ENCODE results near the gene ADGRD1. TPM values are rescaled to one million over a fixed set of nuclear protein-coding genes. Genes with fewer than 3 reads are reported as not detected.

ADGRD1 gene
- total and polyA plus RNA-seq, 12 donors: 0.87 to 6.0 (median 1.6) TPM

DNA sequence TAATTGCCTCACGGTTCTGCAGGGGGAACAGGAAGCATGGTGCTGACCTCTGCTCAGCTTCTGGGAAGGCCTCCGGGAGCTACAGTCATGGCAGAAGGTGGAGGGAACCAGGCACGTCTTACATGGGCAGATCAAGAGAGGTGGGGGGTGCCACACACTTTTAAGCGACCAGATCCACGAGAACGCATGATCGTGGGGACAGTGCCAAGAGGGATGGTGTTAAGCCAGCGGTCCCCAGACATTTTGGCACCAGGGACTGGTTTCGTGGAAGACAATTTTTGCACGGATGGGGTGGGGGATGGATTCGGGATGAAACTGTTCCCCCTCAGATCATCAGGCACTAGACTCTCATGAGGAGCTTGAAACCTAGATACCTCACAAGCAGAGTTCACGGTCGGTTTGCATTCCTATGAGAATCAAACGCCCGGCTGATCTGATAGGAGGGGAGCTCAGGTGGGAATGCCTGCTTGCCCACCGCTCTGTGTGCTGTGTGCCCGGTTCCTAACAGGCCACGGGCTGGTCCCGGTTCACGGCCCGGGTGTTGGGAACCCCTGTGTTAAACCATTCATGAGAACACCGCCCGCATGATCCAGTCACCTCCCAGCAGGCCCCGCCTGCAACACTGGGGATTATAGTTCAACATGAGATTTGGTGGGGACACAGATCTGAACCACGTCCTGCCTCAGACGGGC lies 96.9 kb downstream of the ADGRD1 start:
- TF ChIP-seq, protein P1, sequence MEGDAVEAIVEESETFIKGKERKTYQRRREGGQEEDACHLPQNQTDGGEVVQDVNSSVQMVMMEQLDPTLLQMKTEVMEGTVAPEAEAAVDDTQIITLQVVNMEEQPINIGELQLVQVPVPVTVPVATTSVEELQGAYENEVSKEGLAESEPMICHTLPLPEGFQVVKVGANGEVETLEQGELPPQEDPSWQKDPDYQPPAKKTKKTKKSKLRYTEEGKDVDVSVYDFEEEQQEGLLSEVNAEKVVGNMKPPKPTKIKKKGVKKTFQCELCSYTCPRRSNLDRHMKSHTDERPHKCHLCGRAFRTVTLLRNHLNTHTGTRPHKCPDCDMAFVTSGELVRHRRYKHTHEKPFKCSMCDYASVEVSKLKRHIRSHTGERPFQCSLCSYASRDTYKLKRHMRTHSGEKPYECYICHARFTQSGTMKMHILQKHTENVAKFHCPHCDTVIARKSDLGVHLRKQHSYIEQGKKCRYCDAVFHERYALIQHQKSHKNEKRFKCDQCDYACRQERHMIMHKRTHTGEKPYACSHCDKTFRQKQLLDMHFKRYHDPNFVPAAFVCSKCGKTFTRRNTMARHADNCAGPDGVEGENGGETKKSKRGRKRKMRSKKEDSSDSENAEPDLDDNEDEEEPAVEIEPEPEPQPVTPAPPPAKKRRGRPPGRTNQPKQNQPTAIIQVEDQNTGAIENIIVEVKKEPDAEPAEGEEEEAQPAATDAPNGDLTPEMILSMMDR (IDR thresholded peaks at IDR 0.05): no peak
- TF ChIP-seq POLR2A (IDR thresholded peaks at IDR 0.05): no peak
- H3K27ac ChIP-seq: no peak overlapping the region
- DNase-seq: no peak
- H3K4me3 ChIP-seq: no peak overlapping the region
- no peaks in the 10 kb centered on the region for H3K36me3 ChIP-seq (replicated peaks in 1 of 2)
- H3K9me3 ChIP-seq (replicated peaks in 1 of 3): no peaks in the 10 kb centered on the region
- no peaks in the 10 kb centered on the region for H3K4me1 ChIP-seq (replicated peaks in 1 of 2)
- 79 to 92% (median 87%) methylated on average over 14 to 26 of the region's 26 CpGs for WGBS, 4 donors
- intact Hi-C loops (cut with DNase I): no loop called here
- H3K27me3 ChIP-seq: no peaks in the 10 kb centered on the region

DNA sequence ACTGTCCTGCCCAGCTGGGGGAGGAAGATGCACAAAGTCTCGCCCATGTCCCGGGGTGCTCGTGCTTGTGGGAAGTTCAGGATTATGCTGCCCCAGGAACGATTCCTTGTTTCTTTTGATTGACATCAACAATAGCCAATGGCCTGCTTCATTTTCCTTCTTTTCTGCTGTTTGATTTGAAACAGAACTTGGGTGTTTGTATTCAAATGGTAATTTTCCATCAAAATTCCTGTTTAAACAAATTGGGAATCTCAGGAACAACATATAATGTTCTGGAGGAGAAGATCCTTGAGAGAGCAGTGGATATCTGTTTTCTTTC lies 97.4 kb downstream of the ADGRD1 start:
- WGBS, 4 donors: 70 to 88% (median 84%) methylated on average over 3 to 4 of the region's 4 CpGs
- no peaks in the 10 kb centered on the region for H3K27me3 ChIP-seq

DNA sequence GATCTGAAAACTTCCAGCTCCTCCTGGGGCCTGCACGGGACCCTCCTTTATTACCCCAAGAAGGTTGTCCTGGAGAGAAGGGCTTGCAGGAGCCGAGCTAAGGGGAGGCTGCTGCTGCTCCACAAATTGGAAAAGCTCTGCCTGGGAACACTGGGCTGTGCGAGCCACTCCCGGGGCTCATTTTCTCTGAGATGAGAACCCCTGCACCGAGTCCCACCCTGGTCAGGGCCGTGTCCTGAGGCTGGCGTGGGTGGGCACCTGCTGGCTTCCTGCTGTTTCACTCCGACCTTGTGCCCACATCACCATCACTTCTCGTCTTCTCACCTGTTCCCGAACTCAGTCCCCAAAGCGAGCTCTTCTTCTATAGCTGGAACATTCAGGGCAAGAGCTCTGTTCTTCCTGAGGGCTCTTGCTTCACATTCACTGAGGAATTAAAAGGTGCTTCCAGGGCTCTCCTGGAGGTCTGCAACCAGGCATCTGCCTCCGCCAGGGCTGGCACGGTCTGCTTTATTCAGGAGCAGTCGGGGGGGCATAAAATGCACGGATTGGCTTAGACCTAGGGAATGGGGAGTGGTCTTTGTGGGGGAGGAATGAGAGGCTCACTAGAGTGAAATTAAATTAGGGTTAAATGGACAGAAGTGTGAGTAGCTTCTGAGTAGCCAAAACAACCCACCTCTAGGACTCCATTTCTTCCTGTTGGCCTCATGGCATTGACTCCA lies 98.5 kb downstream of the ADGRD1 start:
- Histone ChIP-seq H3K4me3 (no peak overlapping the region), H3K27me3 (no peaks in the 10 kb centered on the region), H3K27ac (no peak overlapping the region), H3K36me3 (replicated peaks in 1 of 2) (no peaks in the 10 kb centered on the region), H3K9me3 (replicated peaks in 1 of 3) (no peaks in the 10 kb centered on the region), H3K4me1 (replicated peaks in 1 of 2) (no peaks in the 10 kb centered on the region)
- TF ChIP-seq, protein P1 (IDR thresholded peaks at IDR 0.05): no peak
- no peak for TF ChIP-seq POLR2A (IDR thresholded peaks at IDR 0.05)
- no peak for DNase-seq
- intact Hi-C loops (cut with DNase I): no loop called here
- 80 to 84% (median 83%) methylated on average over 13 to 15 of the region's 15 CpGs for WGBS, 4 donors

More for the DNA sequence above, 97.4 kb downstream of the ADGRD1 start:
- Histone ChIP-seq H3K9me3 (replicated peaks in 1 of 3) (no peaks in the 10 kb centered on the region), H3K4me1 (replicated peaks in 1 of 2) (no peaks in the 10 kb centered on the region), H3K36me3 (replicated peaks in 1 of 2) (no peaks in the 10 kb centered on the region), H3K4me3 (no peak overlapping the region), H3K27ac (no peak overlapping the region)
- no peak for TF ChIP-seq POLR2A (IDR thresholded peaks at IDR 0.05)
- TF ChIP-seq, protein P1 (IDR thresholded peaks at IDR 0.05): no peak
- intact Hi-C loops (cut with DNase I): no loop called here
- DNase-seq: no peak

DNA sequence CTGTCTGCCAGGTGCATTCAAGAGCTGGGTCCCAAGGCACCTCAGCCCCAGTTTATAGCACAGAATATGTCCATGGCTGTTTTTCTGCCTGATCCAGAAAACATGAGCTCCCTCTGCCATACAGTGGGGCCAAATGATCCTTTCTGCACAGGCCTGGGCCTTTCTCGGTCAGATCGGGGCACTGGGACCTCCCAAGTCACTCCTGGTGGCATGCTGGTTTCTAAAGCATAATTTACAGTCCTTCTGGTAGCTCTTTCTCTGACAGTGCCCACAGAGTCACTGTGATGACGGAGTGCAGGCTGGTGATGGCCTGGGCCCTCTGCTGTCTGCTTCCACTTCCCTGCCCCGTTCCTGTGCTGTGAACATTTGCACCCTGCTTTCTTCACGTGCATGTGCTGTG lies 99.2 kb downstream of the ADGRD1 start:
- DNase-seq: no peak
- WGBS, 4 donors: 74 to 82% (median 81%) methylated on average over 5 of the region's 5 CpGs
- H3K4me1 ChIP-seq (replicated peaks in 1 of 2): no peaks in the 10 kb centered on the region
- H3K27me3 ChIP-seq: no peaks in the 10 kb centered on the region
- intact Hi-C loops (cut with DNase I): no loop called here
- H3K4me3 ChIP-seq: no peak overlapping the region
- no peaks in the 10 kb centered on the region for H3K36me3 ChIP-seq (replicated peaks in 1 of 2)
- no peak overlapping the region for H3K27ac ChIP-seq
- no peaks in the 10 kb centered on the region for H3K9me3 ChIP-seq (replicated peaks in 1 of 3)
- TF ChIP-seq, protein P1 (IDR thresholded peaks at IDR 0.05): no peak
- TF ChIP-seq POLR2A (IDR thresholded peaks at IDR 0.05): no peak
